B cell (primary cell): ENCODE data around the gene ZNF691. TPM values are rescaled to one million over a fixed set of nuclear protein-coding genes. Genes with fewer than 3 reads are reported as not detected.

Experiments
- ATAC-seq: fragments of 200-7000 bp; cut with Tn5 transposase; one replicate; pipeline ENCODE4 v1.10.0; 2021; ENCODE audit warnings: low read depth, mild to moderate bottlenecking, moderate number of reproducible peaks, moderate library complexity
- CTCF ChIA-PET: fragments of 350-600 bp; sonication (Branson Sonifier 250); formaldehyde crosslinking; loops from one replicate; lab custom pipeline; 2021; ENCODE audit warnings: antibody characterized with exemption, inconsistent platforms; lab: Charles Lee
- POLR2A ChIA-PET: fragments of 350-600 bp; sonication (Branson Sonifier 250); formaldehyde crosslinking; loops from one replicate; lab custom pipeline; 2021; ENCODE audit warnings: antibody characterized with exemption; lab: Charles Lee
- DNase-seq: peaks from one replicate; pipeline ENCODE4 v3.0.0; 2013
- H2AFZ ChIP-seq: 2 replicates; pipeline ENCODE4 v1.6.1; 2012; ENCODE audit warnings: mild to moderate bottlenecking, low read depth, low read length; ENCODE audit not compliant: insufficient read depth, poor library complexity, severe bottlenecking
- H3K27ac ChIP-seq, 2 donors: 1 replicate in 1 of 2; 2 replicates in 1 of 2; pipeline ENCODE4 v1.5.1; 2012 to 2013; ENCODE audit warnings: low read length in 2 of 2, mild to moderate bottlenecking in 2 of 2, moderate library complexity in 1 of 2
- H3K27me3 ChIP-seq, 4 experiments: fragments of 200-600 bp in 1 of 4; sonication (generic) in 1 of 4; replicated peaks in 1 of 4; 1 replicate in 2 of 4; 2 replicates in 2 of 4; pipeline versions ENCODE4 v1.6.1 to v1.7.0; 2013 to 2016; ENCODE audit warnings: low read length in 3 of 4, mild to moderate bottlenecking in 2 of 4, mixed read lengths in 1 of 4, moderate library complexity in 1 of 4; ENCODE audit not compliant: insufficient read depth in 4 of 4, control insufficient read depth in 3 of 4; ENCODE audit errors: control extremely low read depth in 1 of 4
- H3K36me3 ChIP-seq, 2 experiments: replicated peaks in 1 of 2; 1 replicate in 1 of 2; 2 replicates in 1 of 2; pipeline versions ENCODE4 v1.6.1 to v1.7.1; 2013; ENCODE audit warnings: low read length in 1 of 2; ENCODE audit not compliant: insufficient read depth in 2 of 2, control insufficient read depth in 1 of 2; ENCODE audit errors: control extremely low read depth in 1 of 2, extremely low read depth in 1 of 2
- H3K4me1 ChIP-seq, 2 donors: fragments of 200-600 bp in 1 of 2; sonication (generic) in 1 of 2; 1 replicate in 1 of 2; 2 replicates in 1 of 2; pipeline versions ENCODE4 v1.5.1 to v1.6.1; 2013 to 2017; ENCODE audit warnings: low read length in 2 of 2; ENCODE audit not compliant: control insufficient read depth in 2 of 2, insufficient read depth in 2 of 2
- H3K4me2 ChIP-seq: replicated peaks from 2 replicates; pipeline ENCODE3; 2012; ENCODE audit warnings: mild to moderate bottlenecking, low read depth, low read length; ENCODE audit not compliant: poor library complexity, severe bottlenecking
- H3K4me3 ChIP-seq, 5 experiments: fragments of 200-600 bp in 1 of 5; sonication (generic) in 1 of 5; 1 replicate in 3 of 5; 2 replicates in 2 of 5; pipeline versions ENCODE4 v1.5.1 to v1.7.0; 2011 to 2016; ENCODE audit warnings: low read length in 4 of 5, mild to moderate bottlenecking in 4 of 5, low read depth in 2 of 5, control low read depth in 1 of 5, moderate library complexity in 1 of 5; ENCODE audit not compliant: insufficient read depth in 1 of 5; ENCODE audit errors: control extremely low read depth in 1 of 5, extremely low read depth in 1 of 5
- H3K79me2 ChIP-seq: fragments of 200-600 bp; sonication (generic); one replicate; pipeline ENCODE4 v1.6.0; 2016; ENCODE audit warnings: low read length; ENCODE audit not compliant: control insufficient read depth, insufficient read depth
- H3K9ac ChIP-seq: fragments of 200-600 bp; sonication (generic); 2 replicates; pipeline ENCODE4 v1.6.1; 2017; ENCODE audit warnings: mild to moderate bottlenecking, low read length, moderate library complexity
- H3K9me3 ChIP-seq, 3 donors: one replicate each; pipeline versions ENCODE4 v1.6.1 to v1.7.1; 2013; ENCODE audit warnings: low read length in 2 of 3; ENCODE audit not compliant: control insufficient read depth in 2 of 3, insufficient read depth in 1 of 3; ENCODE audit errors: control extremely low read depth in 1 of 3
- H4K20me1 ChIP-seq: 2 replicates; pipeline ENCODE4 v1.6.0; 2012; ENCODE audit warnings: mild to moderate bottlenecking, low read length; ENCODE audit not compliant: insufficient read depth, control insufficient read depth, poor library complexity, severe bottlenecking
- H3K27ac Mint-ChIP-seq: one replicate; pipeline ENCODE4 v1.8.0; 2021; ENCODE audit warnings: mixed read lengths
- H3K27me3 Mint-ChIP-seq: one replicate; pipeline ENCODE4 v1.8.0; 2021; ENCODE audit warnings: mixed read lengths
- H3K4me1 Mint-ChIP-seq: one replicate; pipeline ENCODE4 v1.8.0; 2021; ENCODE audit warnings: mixed read lengths
- H3K4me3 Mint-ChIP-seq: one replicate; pipeline ENCODE4 v1.8.0; 2021; ENCODE audit warnings: mixed read lengths
- H3K9me3 Mint-ChIP-seq: one replicate; pipeline ENCODE4 v1.8.0; 2022; ENCODE audit warnings: mixed read lengths; ENCODE audit not compliant: insufficient read depth
- CTCF ChIP-seq: fragments of 200-600 bp; IDR thresholded peaks from one replicate; pipeline ENCODE4 v1.8.0; 2022; ENCODE audit warnings: antibody characterized with exemption, mild to moderate bottlenecking
- EZH2 ChIP-seq: IDR thresholded peaks from 2 replicates; pipeline ENCODE4 v1.6.1; 2012; ENCODE audit warnings: borderline replicate concordance, low read depth, mild to moderate bottlenecking, moderate library complexity, low read length; ENCODE audit not compliant: insufficient read depth, poor library complexity, severe bottlenecking
- WGBS: methylation state at CpG from one replicate; pipeline ENCODE4 v1.1.5; 2013; ENCODE audit warnings: missing lambda C conversion rate; ENCODE audit not compliant: insufficient coverage; 5-methylcytosine and 5-hydroxymethylcytosine counted together
- intact Hi-C: fragments of 100-400 bp; cut with micrococcal nuclease; formaldehyde crosslinking; loops from one replicate; pipeline ENCODE4 v1.10.0; 2022
- polyA plus RNA-seq: library from polyadenylated mRNA; depleted of rRNA; stranded (reverse); fragments of >200 nt; gene quantifications from 2 replicates; pipeline ENCODE4 v1.2.3, GENCODE V29; 2012
- total RNA-seq, 2 donors: library from RNA; stranded (reverse); fragments of 120-200 nt in 1 of 2; gene quantifications; 1 replicate in 1 of 2; 2 replicates in 1 of 2; pipeline versions ENCODE4 v1.2.3 to v1.2.4, GENCODE V29; 2013 to 2022

The ZNF691 gene
- total and polyA plus RNA-seq, 2 donors (not counting 1 experiment from before 2014, with no cell fraction given) = 12.4 to 17.1 TPM

- Histone ChIP-seq H3K79me2 (no peaks in the 10 kb centered on the region), H2AFZ (no peak overlapping the region), H3K36me3 (no peaks in the 10 kb centered on the region), H4K20me1 (no peaks in the 10 kb centered on the region), H3K4me2 (no peak overlapping the region), H3K27me3 (peaks cover 0 to 15% (median 1%) of the 10 kb centered on the region in 4 experiments), H3K4me3 (no peak overlapping the region), H3K4me1 (no peaks in the 10 kb centered on the region), H3K9me3 (peaks cover 6 to 23% (median 14%) of the 10 kb centered on the region in 3 donors), H3K27ac (no peak overlapping the region), H3K9ac (no peak overlapping the region)
- ATAC-seq = no peak
- TF ChIP-seq CTCF (no peak), EZH2 (no peak)
- H3K27ac Mint-ChIP-seq = no peak overlapping the region
- H3K9me3 Mint-ChIP-seq = no peaks in the 10 kb centered on the region
- DNase-seq = no peak
- WGBS = 38% methylated on average over 2 of the region's 2 CpGs
- H3K4me1 Mint-ChIP-seq = no peaks in the 10 kb centered on the region
- ChIA-PET POLR2A (no interaction called here), CTCF (interaction anchor here (0.5 to 1.5 kb wide), 2 partner anchors 196 to 244 kb away, joined by 3 to 5 read pairs; no protein-coding TSS in a partner anchor)
- no peak overlapping the region for H3K4me3 Mint-ChIP-seq
- peaks cover 4% of the 10 kb centered on the region for H3K27me3 Mint-ChIP-seq
- intact Hi-C loops = no loop called here
Measured at GRCh38 chr1:42877380-42877779, 31.0 kb downstream of the ZNF691 start.

- ATAC-seq = no peak
- no peaks in the 10 kb centered on the region for H4K20me1 ChIP-seq
- H3K4me3 Mint-ChIP-seq = no peak overlapping the region
- ChIA-PET CTCF (no interaction called here), POLR2A (no interaction called here)
- peaks cover 11% of the 10 kb centered on the region for H3K27me3 Mint-ChIP-seq
- TF ChIP-seq EZH2 = no peak
- peaks cover 3 to 20% (median 11%) of the 10 kb centered on the region in 3 donors for H3K9me3 ChIP-seq
- H3K27me3 ChIP-seq = peaks cover 0 to 15% (median 1%) of the 10 kb centered on the region in 4 experiments
- no peak overlapping the region for H2AFZ ChIP-seq
- H3K4me1 ChIP-seq = no peaks in the 10 kb centered on the region
- no peaks in the 10 kb centered on the region for H3K4me1 Mint-ChIP-seq
- DNase-seq = no peak
- intact Hi-C loops = no loop called here
- no peaks in the 10 kb centered on the region for H3K79me2 ChIP-seq
- H3K4me2 ChIP-seq = no peak overlapping the region
- H3K36me3 ChIP-seq = no peaks in the 10 kb centered on the region
- no peak overlapping the region for H3K27ac ChIP-seq
- no peak overlapping the region for H3K27ac Mint-ChIP-seq
- no peaks in the 10 kb centered on the region for H3K9me3 Mint-ChIP-seq
- no peak overlapping the region for H3K4me3 ChIP-seq
- H3K9ac ChIP-seq = no peak overlapping the region
- WGBS = 87% methylated on average over 4 of the region's 4 CpGs
Measured at GRCh38 chr1:42880384-42880783, 34.0 kb downstream of the ZNF691 start.
